Pancreas (tissue), 10 donors: ENCODE measurements around the gene RHCG. TPM values are rescaled to one million over a fixed set of nuclear protein-coding genes. Genes with fewer than 3 reads are reported as not detected.

ENCODE experiments used
- ATAC-seq, 4 donors: fragments of 200-7000 bp; cut with Tn5 transposase; one replicate each; pipeline versions ENCODE4 v1.8.0 to v1.9.1; 2020; ENCODE audit warnings: mild to moderate bottlenecking in 4 of 4, moderate library complexity in 4 of 4
- DNase-seq, 6 donors: peaks; one replicate each; pipeline ENCODE4 v3.0.0-alpha.2; 2020
- FAIRE-seq: peaks from 2 replicates; lab custom pipeline; 2012; peaks lifted over from hg19 to GRCh38; lab: Jason Lieb, UNC
- H3K27ac ChIP-seq, 4 donors: fragments of 200-600 bp; sonication (generic); 1 replicate in 3 of 4; 2 replicates in 1 of 4; pipeline versions ENCODE4 v1.5.0 to v1.8.0; 2020
- H3K27me3 ChIP-seq, 4 donors: fragments of 200-600 bp; one replicate each; pipeline ENCODE4 v1.8.0; 2021
- H3K36me3 ChIP-seq, 3 donors: fragments of 200-600 bp; sonication (generic) in 1 of 3; one replicate each; pipeline versions ENCODE4 v1.5.0 to v1.8.0; 2020 to 2021
- H3K4me1 ChIP-seq, 3 donors: fragments of 200-600 bp; one replicate each; pipeline ENCODE4 v1.8.0; 2021
- H3K4me3 ChIP-seq, 4 donors: fragments of 200-600 bp; sonication (generic) in 2 of 4; one replicate each; pipeline versions ENCODE4 v1.5.0 to v1.8.0; 2020 to 2021
- H3K9me3 ChIP-seq, 4 donors: fragments of 200-600 bp; one replicate each; pipeline ENCODE4 v1.8.0; 2021
- CTCF ChIP-seq, 4 donors: fragments of 200-600 bp; sonication (generic) in 3 of 4; IDR thresholded peaks; one replicate each; pipeline versions ENCODE4 v1.5.0 to v1.8.0; 2021; ENCODE audit warnings: antibody characterized with exemption in 4 of 4
- WGBS, 2 donors: extraction: QIAGEN DNeasy Blood & Tissue Kit; methylation state at CpG; one replicate each; pipeline ENCODE4 v1.1.7; 2013; 5-methylcytosine and 5-hydroxymethylcytosine counted together
- intact Hi-C, 3 donors: fragments of 100-400 bp; cut with DNase I; formaldehyde crosslinking; loops; one replicate each; pipeline versions ENCODE4 v1.11.1 to v1.14.2; 2022
- polyA plus RNA-seq, 2 donors: library from polyadenylated mRNA; stranded (reverse); fragments of 200-250 nt; gene quantifications; one replicate each; pipeline ENCODE4 v1.2.3, GENCODE V29; 2013
- total RNA-seq, 6 donors: library from RNA; stranded (reverse); fragmentation: NEBNext Ultra II Directional in 4 of 6; extraction: Animal tissue kit (Norgen Biotek cat#: 25700) in 4 of 6; gene quantifications; one replicate each; pipeline versions ENCODE4 v1.2.1 to v1.2.4, GENCODE V29; 2021 to 2023
- donor health status: healthy with polysubstance abuse.
- donor health status: DM: no; HTN: no; CAD: no; lungs with moderate emphysema.
- donor health status: DM: no; HTN: no; CAD: no.
- donor health status: control.
- donor health status: control.
- donor health status: Bipolar disorder and iron deficiency.
- donor health status: DM: yes; HTN: yes; CAD: no.
- donor health status: DM: no; HTN: no; CAD: no.
- donor health status: DM: no; HTN: no; CAD: no.
- donor health status: DM: yes; HTN: yes; CAD: no.

Gene RHCG
- total and polyA plus RNA-seq, 8 donors: 0.12 to 0.92 (median 0.73) TPM

- intact Hi-C loops: no loop called here
- Histone ChIP-seq H3K4me3 (no peak overlapping the region), H3K27ac (no peak overlapping the region), H3K4me1 (no peaks in the 10 kb centered on the region), H3K27me3 (peaks cover 0 to 5% (median 0%) of the 10 kb centered on the region in 4 donors), H3K9me3 (no peaks in the 10 kb centered on the region), H3K36me3 (no peaks in the 10 kb centered on the region)
- no peak for FAIRE-seq
- no peak for DNase-seq
- ATAC-seq: no peak
- no peak for TF ChIP-seq CTCF (IDR thresholded peaks at IDR 0.05)
- 60 to 61% methylated on average over 4 of the region's 4 CpGs for WGBS, 2 donors
Observed at GRCh38 chr15:89515477-89515876, 19.1 kb upstream of the RHCG start.

- DNase-seq: no peak
- FAIRE-seq: no peak
Observed at GRCh38 chr15:89514596-89515406, 18.4 kb upstream of the RHCG start.

DNA sequence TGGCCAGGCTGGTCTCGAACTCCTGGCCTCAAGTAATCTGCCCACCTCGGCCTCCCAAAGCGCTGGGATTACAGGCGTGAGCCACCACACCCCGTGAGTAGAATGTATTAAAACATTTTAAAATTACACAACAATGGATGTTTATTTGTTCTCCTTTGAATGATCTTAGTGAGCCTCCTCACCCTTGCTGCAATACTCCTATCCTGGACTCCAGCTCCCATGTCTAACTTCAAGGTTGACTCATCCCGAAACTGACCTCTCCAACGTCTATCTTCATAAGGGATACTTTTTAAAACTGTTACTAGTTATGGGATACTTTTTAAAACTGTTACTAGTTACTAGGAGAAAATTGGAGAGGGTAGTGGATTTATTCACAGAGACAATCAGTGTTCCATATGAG lies 17.8 kb upstream of the RHCG start:
- peaks cover 0 to 5% (median 0%) of the 10 kb centered on the region in 4 donors for H3K27me3 ChIP-seq
- FAIRE-seq (no peak), DNase-seq (no peak), ATAC-seq (no peak)
- WGBS, 2 donors: 66 to 74% methylated on average over 7 of the region's 7 CpGs
- no peak overlapping the region for H3K27ac ChIP-seq
- H3K9me3 ChIP-seq: no peaks in the 10 kb centered on the region
- no peaks in the 10 kb centered on the region for H3K4me1 ChIP-seq
- H3K4me3 ChIP-seq: no peak overlapping the region
- intact Hi-C loops: no loop called here
- H3K36me3 ChIP-seq: no peaks in the 10 kb centered on the region
- no peak for TF ChIP-seq CTCF (IDR thresholded peaks at IDR 0.05)

More at GRCh38 chr15:89514596-89515406, 18.4 kb upstream of the RHCG start:
- TF ChIP-seq CTCF (IDR thresholded peaks at IDR 0.05): no peak
- Histone ChIP-seq H3K9me3 (no peaks in the 10 kb centered on the region), H3K4me3 (no peak overlapping the region), H3K36me3 (no peaks in the 10 kb centered on the region), H3K27ac (no peak overlapping the region), H3K27me3 (peaks cover 0 to 5% (median 0%) of the 10 kb centered on the region in 4 donors), H3K4me1 (no peaks in the 10 kb centered on the region)
- peak in 1 of 4 donors; percentile 61 for ATAC-seq
- WGBS, 2 donors: 66 to 74% methylated on average over 6 of the region's 6 CpGs
- intact Hi-C loops: no loop called here

- H3K27me3 ChIP-seq: peaks cover 0 to 5% (median 0%) of the 10 kb centered on the region in 4 donors
- H3K4me3 ChIP-seq: no peak overlapping the region
- no peak for FAIRE-seq
- no peak for TF ChIP-seq CTCF (IDR thresholded peaks at IDR 0.05)
- no peak for ATAC-seq
- no peak for DNase-seq
- no peaks in the 10 kb centered on the region for H3K9me3 ChIP-seq
- H3K27ac ChIP-seq: no peak overlapping the region
- intact Hi-C loops: no loop called here
- H3K36me3 ChIP-seq: no peaks in the 10 kb centered on the region
- no peaks in the 10 kb centered on the region for H3K4me1 ChIP-seq
- WGBS, 2 donors: 73 to 91% methylated on average over 3 of the region's 3 CpGs
Observed at GRCh38 chr15:89513284-89513683, 16.9 kb upstream of the RHCG start.

DNA sequence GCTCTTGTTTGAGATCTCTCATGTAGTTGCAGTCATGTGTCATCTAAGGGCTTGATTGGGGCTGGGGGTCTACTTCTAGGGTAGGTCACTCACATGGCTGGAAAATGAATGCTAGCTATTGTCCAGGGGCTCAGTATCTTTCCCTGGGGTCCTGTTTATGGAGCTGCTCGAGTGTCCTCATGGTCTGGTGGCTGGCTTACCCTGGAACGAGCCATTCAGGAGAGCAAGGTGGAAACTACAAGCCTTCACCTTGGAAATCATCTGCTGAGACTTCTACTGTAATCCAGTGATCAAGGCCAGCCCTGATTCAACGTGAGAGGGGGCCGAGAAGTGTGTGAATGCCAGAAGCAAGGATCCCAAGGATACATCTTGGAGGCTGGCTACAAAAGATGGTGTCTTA lies 16.2 kb upstream of the RHCG start:
- intact Hi-C loops: no loop called here
- DNase-seq: no peak
- no peaks in the 10 kb centered on the region for H3K9me3 ChIP-seq
- TF ChIP-seq CTCF (IDR thresholded peaks at IDR 0.05): no peak
- FAIRE-seq: no peak
- H3K27me3 ChIP-seq: peaks cover 0 to 5% (median 0%) of the 10 kb centered on the region in 4 donors
- no peaks in the 10 kb centered on the region for H3K36me3 ChIP-seq
- H3K27ac ChIP-seq: no peak overlapping the region
- 58 to 64% methylated on average over 4 of the region's 4 CpGs for WGBS, 2 donors
- no peak for ATAC-seq
- H3K4me3 ChIP-seq: no peak overlapping the region
- H3K4me1 ChIP-seq: no peaks in the 10 kb centered on the region
